ENCODE measurements around the gene NFX1.

Gene NFX1

GRCh38 chr9:33255014-33255413, 35.3 kb upstream of the NFX1 start:
- no peak overlapping the region for H3K9ac ChIP-seq (ENCODE audit: low read length)
- H3K4me3 ChIP-seq (ENCODE audit: low read length) = no peak overlapping the region
- no peak for DNase-seq (ENCODE audit: low read depth)
- no peaks in the 10 kb centered on the region for H3K27me3 ChIP-seq (replicated peaks; ENCODE audit: control insufficient read depth, insufficient read depth, low read length)
- H3K9me3 ChIP-seq (ENCODE audit: control insufficient read depth, low read length) = no peaks in the 10 kb centered on the region
- peaks cover 76% of the 10 kb centered on the region for H3K36me3 ChIP-seq (ENCODE audit: control insufficient read depth, insufficient read depth, low read length, severe bottlenecking)
- H3K4me1 ChIP-seq (ENCODE audit: control insufficient read depth, insufficient read depth, low read length) = peaks cover 7% of the 10 kb centered on the region

DNA sequence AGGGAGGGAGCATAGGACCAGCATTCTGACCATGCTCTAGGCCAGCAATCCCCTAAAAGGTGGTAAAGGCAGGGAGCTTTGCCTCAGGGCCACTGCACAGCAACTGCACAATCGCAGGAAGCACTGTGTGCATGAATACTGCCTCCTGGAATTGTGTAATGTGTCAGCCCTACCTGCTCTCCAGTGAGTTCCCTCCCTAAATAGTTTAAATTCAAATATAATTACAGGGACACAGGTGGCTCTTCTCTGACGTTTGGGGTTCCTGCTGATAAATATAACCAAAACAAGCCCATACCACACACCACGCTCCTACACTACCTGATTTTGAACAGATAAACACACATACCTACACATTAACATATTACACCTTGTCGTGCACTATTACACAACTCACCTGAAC, 34.8 kb upstream of the NFX1 start:
- DNase-seq (ENCODE audit: low read depth) = no peak
- Histone ChIP-seq H3K4me3 (ENCODE audit: low read length) (no peak overlapping the region), H3K27me3 (replicated peaks; ENCODE audit: control insufficient read depth, insufficient read depth, low read length) (no peaks in the 10 kb centered on the region), H3K9me3 (ENCODE audit: control insufficient read depth, low read length) (no peaks in the 10 kb centered on the region), H3K36me3 (ENCODE audit: control insufficient read depth, insufficient read depth, low read length, severe bottlenecking) (peaks cover 81% of the 10 kb centered on the region), H3K4me1 (ENCODE audit: control insufficient read depth, insufficient read depth, low read length) (peaks cover 4% of the 10 kb centered on the region), H3K9ac (ENCODE audit: low read length) (no peak overlapping the region)

DNA sequence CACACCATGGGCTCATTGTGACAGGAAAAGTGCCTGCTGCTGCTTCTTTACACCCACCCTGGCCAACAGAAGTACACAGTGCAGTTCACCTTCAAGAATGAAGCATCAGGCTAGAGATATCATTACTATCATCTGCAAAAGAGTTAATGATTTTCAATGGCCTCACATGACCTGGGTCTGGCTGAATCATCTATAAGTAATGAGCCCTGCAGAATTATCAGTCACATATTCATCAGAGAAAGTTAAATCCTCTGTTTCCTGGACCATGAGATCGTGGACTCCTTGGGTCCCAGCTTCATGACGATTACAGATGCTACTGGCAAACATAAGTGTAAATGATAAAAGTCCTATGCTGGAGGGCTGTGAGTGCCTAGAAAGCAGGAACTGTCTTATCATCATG, 34.1 kb upstream of the NFX1 start:
- peaks cover 89% of the 10 kb centered on the region for H3K36me3 ChIP-seq (ENCODE audit: control insufficient read depth, insufficient read depth, low read length, severe bottlenecking)
- no peaks in the 10 kb centered on the region for H3K9me3 ChIP-seq (ENCODE audit: control insufficient read depth, low read length)
- no peak overlapping the region for H3K9ac ChIP-seq (ENCODE audit: low read length)
- no peak overlapping the region for H3K4me3 ChIP-seq (ENCODE audit: low read length)
- H3K27me3 ChIP-seq (replicated peaks; ENCODE audit: control insufficient read depth, insufficient read depth, low read length) = no peaks in the 10 kb centered on the region
- no peak for DNase-seq (ENCODE audit: low read depth)
- no peaks in the 10 kb centered on the region for H3K4me1 ChIP-seq (ENCODE audit: control insufficient read depth, insufficient read depth, low read length)

DNA sequence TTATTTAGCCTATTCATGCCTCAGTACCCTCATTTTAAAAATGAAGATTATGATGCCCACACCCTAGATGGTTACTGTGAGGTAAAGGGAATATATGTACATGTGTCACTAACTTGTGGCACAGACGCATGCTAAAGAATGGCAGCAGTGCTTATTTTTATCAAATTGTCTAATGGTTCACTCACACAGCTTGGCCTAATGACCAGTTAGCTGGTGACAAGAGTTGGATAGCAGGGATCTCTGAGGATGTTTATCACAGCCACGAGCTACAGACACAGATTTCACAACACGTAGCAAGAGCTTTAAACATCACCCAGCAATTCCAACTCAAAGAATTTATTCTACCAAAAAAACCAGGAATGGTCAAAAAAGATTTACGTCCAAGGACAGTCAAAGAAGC, 33.0 kb upstream of the NFX1 start:
- Histone ChIP-seq H3K4me1 (ENCODE audit: control insufficient read depth, insufficient read depth, low read length) (no peaks in the 10 kb centered on the region), H3K27me3 (replicated peaks; ENCODE audit: control insufficient read depth, insufficient read depth, low read length) (no peaks in the 10 kb centered on the region), H3K9me3 (ENCODE audit: control insufficient read depth, low read length) (no peaks in the 10 kb centered on the region), H3K4me3 (ENCODE audit: low read length) (no peak overlapping the region), H3K9ac (ENCODE audit: low read length) (no peak overlapping the region), H3K36me3 (ENCODE audit: control insufficient read depth, insufficient read depth, low read length, severe bottlenecking) (peaks cover 95% of the 10 kb centered on the region)
- no peak for DNase-seq (ENCODE audit: low read depth)

DNA sequence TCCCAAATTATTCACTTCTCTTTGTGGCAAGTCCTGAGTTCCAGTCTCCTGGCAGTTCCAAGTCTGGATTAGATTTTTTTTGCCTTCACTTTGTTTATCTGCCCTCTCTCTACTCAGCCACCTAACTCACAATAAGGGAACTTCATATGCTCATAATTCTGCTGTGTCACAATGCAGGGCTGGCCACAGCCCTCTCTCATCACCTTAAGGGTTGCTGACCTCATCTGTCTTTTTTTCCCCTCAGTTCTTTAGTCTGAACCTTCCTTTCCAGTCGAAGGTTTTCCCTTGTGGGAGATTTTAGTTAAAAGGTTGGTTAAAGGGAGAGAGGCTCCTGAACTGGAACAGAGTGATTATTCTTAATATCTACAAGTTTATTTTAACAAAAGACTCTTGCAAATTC, 29.9 kb upstream of the NFX1 start:
- Histone ChIP-seq H3K27me3 (replicated peaks; ENCODE audit: control insufficient read depth, insufficient read depth, low read length) (no peaks in the 10 kb centered on the region), H3K9ac (ENCODE audit: low read length) (no peak overlapping the region), H3K4me1 (ENCODE audit: control insufficient read depth, insufficient read depth, low read length) (peaks cover 9% of the 10 kb centered on the region), H3K9me3 (ENCODE audit: control insufficient read depth, low read length) (no peaks in the 10 kb centered on the region), H3K4me3 (ENCODE audit: low read length) (no peak overlapping the region), H3K36me3 (ENCODE audit: control insufficient read depth, insufficient read depth, low read length, severe bottlenecking) (peaks cover 65% of the 10 kb centered on the region)
- DNase-seq (ENCODE audit: low read depth) = no peak

DNA sequence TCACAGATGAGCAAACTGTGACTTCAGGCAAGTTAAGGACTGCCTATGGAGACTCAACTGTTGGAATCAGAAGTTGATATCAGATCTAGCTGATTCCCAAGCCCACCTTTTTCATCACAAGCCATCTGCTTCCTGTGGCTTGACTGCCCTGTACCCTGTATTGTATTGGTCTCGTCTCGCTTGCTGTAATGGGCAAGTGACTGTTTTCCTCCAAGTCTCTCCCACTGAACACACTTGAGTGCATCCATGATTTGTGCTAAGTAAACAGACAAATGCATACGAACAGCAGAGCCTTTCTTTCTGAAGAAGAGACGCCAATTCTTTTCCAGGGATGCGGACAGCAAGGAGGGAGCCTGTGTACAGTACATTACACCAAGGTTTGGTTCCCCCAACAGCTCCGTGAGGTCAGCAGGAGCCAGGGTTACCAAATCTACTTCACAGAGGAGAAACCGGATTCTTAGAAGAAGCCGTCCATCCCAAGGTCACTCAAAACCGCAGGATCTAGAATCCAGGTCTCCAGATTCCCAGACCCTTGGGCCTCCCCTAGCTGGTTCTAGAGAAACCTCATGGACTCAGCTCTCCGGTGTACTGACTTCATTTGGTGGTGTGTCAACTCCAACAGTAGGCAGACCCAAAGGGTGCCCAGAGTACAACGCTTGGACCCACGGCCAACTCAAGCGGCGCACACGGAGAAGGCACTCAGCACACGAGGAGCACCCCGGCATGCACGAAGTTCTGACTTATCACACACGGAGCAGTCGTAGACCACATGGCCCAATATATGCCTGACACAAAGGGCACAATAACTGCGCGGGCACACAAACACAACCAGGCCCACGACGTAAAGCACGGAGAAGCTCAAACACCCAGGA, 26.9 kb upstream of the NFX1 start:
- H3K9me3 ChIP-seq (ENCODE audit: control insufficient read depth, low read length) = no peaks in the 10 kb centered on the region
- H3K27me3 ChIP-seq (replicated peaks; ENCODE audit: control insufficient read depth, insufficient read depth, low read length) = no peaks in the 10 kb centered on the region
- peak; percentile 57 for DNase-seq (ENCODE audit: low read depth)
- peaks cover 15% of the 10 kb centered on the region for H3K4me1 ChIP-seq (ENCODE audit: control insufficient read depth, insufficient read depth, low read length)
- H3K36me3 ChIP-seq (ENCODE audit: control insufficient read depth, insufficient read depth, low read length, severe bottlenecking) = peaks cover 58% of the 10 kb centered on the region
- H3K4me3 ChIP-seq (ENCODE audit: low read length) = peak overlapping the region; percentile 98
- H3K9ac ChIP-seq (ENCODE audit: low read length) = peak overlapping the region; percentile 92

GRCh38 chr9:33264003-33264472, 26.3 kb upstream of the NFX1 start:
- Histone ChIP-seq H3K9ac (ENCODE audit: low read length) (peak overlapping the region; percentile 92), H3K4me3 (ENCODE audit: low read length) (peak overlapping the region; percentile 98), H3K27me3 (replicated peaks; ENCODE audit: control insufficient read depth, insufficient read depth, low read length) (no peaks in the 10 kb centered on the region), H3K4me1 (ENCODE audit: control insufficient read depth, insufficient read depth, low read length) (peaks cover 15% of the 10 kb centered on the region), H3K9me3 (ENCODE audit: control insufficient read depth, low read length) (no peaks in the 10 kb centered on the region), H3K36me3 (ENCODE audit: control insufficient read depth, insufficient read depth, low read length, severe bottlenecking) (peaks cover 58% of the 10 kb centered on the region)
- peak; percentile 72 for DNase-seq (ENCODE audit: low read depth)

GRCh38 chr9:33264473-33265177, 25.7 kb upstream of the NFX1 start, which contains the start of the genes BAG1 and CHMP5:
Gene BAG1 (minus strand): TSS chr9:33264708.
Gene CHMP5 (plus strand): TSS chr9:33265049. CDS start chr9:33265079, 30 bp downstream.
- Histone ChIP-seq H3K4me1 (ENCODE audit: control insufficient read depth, insufficient read depth, low read length) (peaks cover 15% of the 10 kb centered on the region), H3K9ac (ENCODE audit: low read length) (peak within 1 kb of the TSS; percentile 94), H3K4me3 (ENCODE audit: low read length) (peak within 1 kb of the TSS; percentile 98), H3K36me3 (ENCODE audit: control insufficient read depth, insufficient read depth, low read length, severe bottlenecking) (peaks cover 55% of the 10 kb centered on the region), H3K9me3 (ENCODE audit: control insufficient read depth, low read length) (no peaks in the 10 kb centered on the region), H3K27me3 (replicated peaks; ENCODE audit: control insufficient read depth, insufficient read depth, low read length) (no peaks in the 10 kb centered on the region)
- DNase-seq (ENCODE audit: low read depth) = peak; percentile 100

- Histone ChIP-seq H3K9me3 (ENCODE audit: control insufficient read depth, low read length) (no peaks in the 10 kb centered on the region), H3K9ac (ENCODE audit: low read length) (peak overlapping the region; percentile 94), H3K4me3 (ENCODE audit: low read length) (peak overlapping the region; percentile 91), H3K36me3 (ENCODE audit: control insufficient read depth, insufficient read depth, low read length, severe bottlenecking) (peaks cover 53% of the 10 kb centered on the region), H3K4me1 (ENCODE audit: control insufficient read depth, insufficient read depth, low read length) (peaks cover 15% of the 10 kb centered on the region), H3K27me3 (replicated peaks; ENCODE audit: control insufficient read depth, insufficient read depth, low read length) (no peaks in the 10 kb centered on the region)
- DNase-seq (ENCODE audit: low read depth) = peak; percentile 37
Observed at GRCh38 chr9:33265211-33265865, 25.0 kb upstream of the NFX1 start.

- no peak for DNase-seq (ENCODE audit: low read depth)
- H3K36me3 ChIP-seq (ENCODE audit: control insufficient read depth, insufficient read depth, low read length, severe bottlenecking) = peaks cover 55% of the 10 kb centered on the region
- H3K4me3 ChIP-seq (ENCODE audit: low read length) = no peak overlapping the region
- no peaks in the 10 kb centered on the region for H3K27me3 ChIP-seq (replicated peaks; ENCODE audit: control insufficient read depth, insufficient read depth, low read length)
- H3K9ac ChIP-seq (ENCODE audit: low read length) = no peak overlapping the region
- no peaks in the 10 kb centered on the region for H3K9me3 ChIP-seq (ENCODE audit: control insufficient read depth, low read length)
- H3K4me1 ChIP-seq (ENCODE audit: control insufficient read depth, insufficient read depth, low read length) = peaks cover 15% of the 10 kb centered on the region
Observed at GRCh38 chr9:33267151-33267767, 23.1 kb upstream of the NFX1 start.

Measured in adipocyte (in vitro differentiated cells).